22Rv1 (cell line): ENCODE measurements around the gene GPR61.

ENCODE experiments used
- ZFX ChIP-seq: fragments of 450-650 bp; IDR thresholded peaks from 2 replicates; pipeline ENCODE4 v1.6.1; 2017; ENCODE audit warnings: antibody characterized with exemption, borderline replicate concordance
- TF ChIP-seq, protein P1 (sequence below): fragments of 450-650 bp; IDR thresholded peaks from 2 replicates; pipeline ENCODE4 v1.5.1; 2017; ENCODE audit warnings: mild to moderate bottlenecking

DNA sequence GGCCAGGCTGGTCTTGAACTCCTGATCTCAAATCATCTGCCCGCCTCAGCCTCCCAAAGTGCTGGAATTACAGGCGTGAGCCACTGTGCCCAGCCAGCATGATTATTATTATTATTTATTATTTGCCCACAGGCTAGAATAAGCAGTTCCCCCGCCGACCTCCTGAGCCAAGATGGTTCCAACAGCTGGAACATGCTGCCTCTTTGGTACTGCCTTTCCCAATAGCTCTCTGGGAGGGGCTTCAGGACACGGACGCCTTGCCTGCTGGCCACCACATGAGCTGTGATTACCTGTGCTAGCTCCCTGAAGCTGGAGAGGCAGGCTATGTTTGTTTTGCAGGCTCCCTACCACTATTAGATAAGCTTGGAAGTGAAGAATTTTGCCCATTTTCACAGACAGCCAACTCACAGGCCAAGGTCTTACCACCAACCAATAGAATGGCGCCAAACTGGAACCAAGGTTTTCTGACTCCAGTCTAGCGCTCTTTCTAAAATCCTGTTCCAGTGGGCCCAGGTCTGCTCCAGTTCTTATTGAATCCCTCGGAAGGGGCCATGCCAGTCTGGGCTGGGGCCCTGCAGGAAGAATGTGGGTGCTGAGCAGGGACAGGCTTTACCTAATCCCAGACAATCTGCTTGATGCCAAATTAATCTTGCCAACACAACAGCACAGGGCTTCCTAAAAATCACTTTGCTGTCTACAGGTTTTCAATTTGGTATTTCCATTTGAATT lies 2.1 kb upstream of the GPR61 start:
- TF ChIP-seq, protein P1, sequence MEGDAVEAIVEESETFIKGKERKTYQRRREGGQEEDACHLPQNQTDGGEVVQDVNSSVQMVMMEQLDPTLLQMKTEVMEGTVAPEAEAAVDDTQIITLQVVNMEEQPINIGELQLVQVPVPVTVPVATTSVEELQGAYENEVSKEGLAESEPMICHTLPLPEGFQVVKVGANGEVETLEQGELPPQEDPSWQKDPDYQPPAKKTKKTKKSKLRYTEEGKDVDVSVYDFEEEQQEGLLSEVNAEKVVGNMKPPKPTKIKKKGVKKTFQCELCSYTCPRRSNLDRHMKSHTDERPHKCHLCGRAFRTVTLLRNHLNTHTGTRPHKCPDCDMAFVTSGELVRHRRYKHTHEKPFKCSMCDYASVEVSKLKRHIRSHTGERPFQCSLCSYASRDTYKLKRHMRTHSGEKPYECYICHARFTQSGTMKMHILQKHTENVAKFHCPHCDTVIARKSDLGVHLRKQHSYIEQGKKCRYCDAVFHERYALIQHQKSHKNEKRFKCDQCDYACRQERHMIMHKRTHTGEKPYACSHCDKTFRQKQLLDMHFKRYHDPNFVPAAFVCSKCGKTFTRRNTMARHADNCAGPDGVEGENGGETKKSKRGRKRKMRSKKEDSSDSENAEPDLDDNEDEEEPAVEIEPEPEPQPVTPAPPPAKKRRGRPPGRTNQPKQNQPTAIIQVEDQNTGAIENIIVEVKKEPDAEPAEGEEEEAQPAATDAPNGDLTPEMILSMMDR: no peak
- TF ChIP-seq ZFX: no peak
